ENCODE results near the gene HAPLN2. TPM values are rescaled to one million over a fixed set of nuclear protein-coding genes. Genes with fewer than 3 reads are reported as not detected.

HAPLN2 gene
- total and polyA plus RNA-seq, 7 experiments from 2014 or later = not detected

- ChIA-PET POLR2A (no interaction called here), CTCF (interaction anchor here (0.6 to 1.3 kb wide), 2 partner anchors 43 to 167 kb away, joined by 3 to 6 read pairs; no protein-coding TSS in a partner anchor)
- Histone ChIP-seq H3K4me1 (ENCODE audit: control insufficient read depth in 2 of 2, insufficient read depth in 2 of 2, low read length in 2 of 2) (peaks cover 0 to 18% of the 10 kb centered on the region in 2 donors), H3K27me3 (ENCODE audit: control insufficient read depth in 2 of 2, insufficient read depth in 2 of 2, low read length in 2 of 2) (peaks cover 5 to 6% of the 10 kb centered on the region in 2 donors), H3K4me3 (ENCODE audit: low read length) (no peak overlapping the region), H3K36me3 (ENCODE audit: control insufficient read depth in 2 of 3, insufficient read depth in 3 of 3, low read length in 3 of 3) (no peaks in the 10 kb centered on the region), H3K9me3 (ENCODE audit: control insufficient read depth in 2 of 3, low read length in 3 of 3) (no peaks in the 10 kb centered on the region), H3K27ac (ENCODE audit: low read depth, low read length) (no peak overlapping the region)
- intact Hi-C loops (cut with micrococcal nuclease) = no loop called here
- peaks cover 13 to 30% (median 17%) of the 10 kb centered on the region in 7 donors for H3K4me1 Mint-ChIP-seq
- ATAC-seq (no peak), DNase-seq (no peak)
- peaks cover 0 to 3% (median 0%) of the 10 kb centered on the region in 11 donors for H3K9me3 Mint-ChIP-seq
- no peaks in the 10 kb centered on the region for H3K36me3 Mint-ChIP-seq
- H3K4me3 Mint-ChIP-seq = no peak overlapping the region
- peaks cover 76 to 84% (median 78%) of the 10 kb centered on the region in 5 donors for H3K27me3 Mint-ChIP-seq
- H3K27ac Mint-ChIP-seq = no peak overlapping the region
These were observed 27.6 kb downstream of the HAPLN2 start for GRCh38 chr1:156646738-156647211.

- H3K27me3 ChIP-seq (ENCODE audit: control insufficient read depth in 2 of 2, insufficient read depth in 2 of 2, low read length in 2 of 2) = peaks cover 5 to 6% of the 10 kb centered on the region in 2 donors
These were observed 28.1 kb downstream of the HAPLN2 start for GRCh38 chr1:156647351-156647750.

DNA sequence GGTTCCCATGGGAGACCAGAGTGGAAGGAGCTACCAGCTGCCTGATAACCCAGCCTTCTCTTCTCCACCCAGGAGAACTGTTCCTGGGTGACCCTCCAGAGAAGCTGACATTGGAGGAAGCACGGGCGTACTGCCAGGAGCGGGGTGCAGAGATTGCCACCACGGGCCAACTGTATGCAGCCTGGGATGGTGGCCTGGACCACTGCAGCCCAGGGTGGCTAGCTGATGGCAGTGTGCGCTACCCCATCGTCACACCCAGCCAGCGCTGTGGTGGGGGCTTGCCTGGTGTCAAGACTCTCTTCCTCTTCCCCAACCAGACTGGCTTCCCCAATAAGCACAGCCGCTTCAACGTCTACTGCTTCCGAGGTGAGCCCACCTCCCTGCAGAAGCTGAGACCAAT is 29.3 kb downstream of the HAPLN2 start:
- peaks cover 0 to 4% (median 0%) of the 10 kb centered on the region in 11 donors for H3K9me3 Mint-ChIP-seq
- H3K4me3 Mint-ChIP-seq = no peak overlapping the region
- peaks cover 4 to 22% (median 5%) of the 10 kb centered on the region in 7 donors for H3K4me1 Mint-ChIP-seq
- H3K27me3 Mint-ChIP-seq = peaks cover 75 to 87% (median 79%) of the 10 kb centered on the region in 5 donors
- CTCF ChIA-PET = interaction anchor here (0.7 to 2.0 kb wide), 5 partner anchors 11 to 26 kb away, joined by 3 to 7 read pairs (median 3); no protein-coding TSS in a partner anchor
- ATAC-seq (no peak), DNase-seq (no peak)
- peaks cover 0 to 11% (median 0%) of the 10 kb centered on the region in 5 donors for H3K36me3 Mint-ChIP-seq
- H3K27ac Mint-ChIP-seq = no peak overlapping the region
- POLR2A ChIA-PET = no interaction called here
- H3K27me3 ChIP-seq (ENCODE audit: control insufficient read depth in 2 of 2, insufficient read depth in 2 of 2, low read length in 2 of 2) = peaks cover 0 to 2% of the 10 kb centered on the region in 2 donors
- H3K27ac ChIP-seq (ENCODE audit: low read depth, low read length) = no peak overlapping the region
- H3K4me1 ChIP-seq (ENCODE audit: control insufficient read depth in 2 of 2, insufficient read depth in 2 of 2, low read length in 2 of 2) = peaks cover 0 to 7% of the 10 kb centered on the region in 2 donors
- no peaks in the 10 kb centered on the region for H3K36me3 ChIP-seq (ENCODE audit: control insufficient read depth in 2 of 3, insufficient read depth in 3 of 3, low read length in 3 of 3)
- intact Hi-C loops (cut with micrococcal nuclease) = no loop called here
- H3K4me3 ChIP-seq (ENCODE audit: low read length) = no peak overlapping the region
- no peaks in the 10 kb centered on the region for H3K9me3 ChIP-seq (ENCODE audit: control insufficient read depth in 2 of 3, low read length in 3 of 3)

More at GRCh38 chr1:156647351-156647750, 28.1 kb downstream of the HAPLN2 start:
- H3K27ac Mint-ChIP-seq = no peak overlapping the region
- Histone ChIP-seq H3K27ac (ENCODE audit: low read depth, low read length) (no peak overlapping the region), H3K36me3 (ENCODE audit: control insufficient read depth in 2 of 3, insufficient read depth in 3 of 3, low read length in 3 of 3) (no peaks in the 10 kb centered on the region), H3K4me1 (ENCODE audit: control insufficient read depth in 2 of 2, insufficient read depth in 2 of 2, low read length in 2 of 2) (peaks cover 0 to 13% of the 10 kb centered on the region in 2 donors), H3K4me3 (ENCODE audit: low read length) (no peak overlapping the region), H3K9me3 (ENCODE audit: control insufficient read depth in 2 of 3, low read length in 3 of 3) (no peaks in the 10 kb centered on the region)
- ChIA-PET POLR2A (no interaction called here), CTCF (interaction anchor here (0.6 to 1.3 kb wide), 2 partner anchors 42 to 167 kb away, joined by 3 to 6 read pairs; no protein-coding TSS in a partner anchor)
- DNase-seq (no peak), ATAC-seq (no peak)
- peaks cover 0 to 4% (median 0%) of the 10 kb centered on the region in 5 donors for H3K36me3 Mint-ChIP-seq
- no peak overlapping the region for H3K4me3 Mint-ChIP-seq
- intact Hi-C loops (cut with micrococcal nuclease) = no loop called here
- H3K9me3 Mint-ChIP-seq = peaks cover 0 to 4% (median 0%) of the 10 kb centered on the region in 11 donors
- peaks cover 12 to 34% (median 15%) of the 10 kb centered on the region in 7 donors for H3K4me1 Mint-ChIP-seq
- peaks cover 80 to 87% (median 80%) of the 10 kb centered on the region in 5 donors for H3K27me3 Mint-ChIP-seq

- Histone ChIP-seq H3K36me3 (ENCODE audit: control insufficient read depth in 2 of 3, insufficient read depth in 3 of 3, low read length in 3 of 3) (no peaks in the 10 kb centered on the region), H3K27me3 (ENCODE audit: control insufficient read depth in 2 of 2, insufficient read depth in 2 of 2, low read length in 2 of 2) (peaks cover 0 to 7% of the 10 kb centered on the region in 2 donors), H3K9me3 (ENCODE audit: control insufficient read depth in 2 of 3, low read length in 3 of 3) (no peaks in the 10 kb centered on the region), H3K4me1 (ENCODE audit: control insufficient read depth in 2 of 2, insufficient read depth in 2 of 2, low read length in 2 of 2) (peaks cover 0 to 2% of the 10 kb centered on the region in 2 donors), H3K27ac (ENCODE audit: low read depth, low read length) (no peak overlapping the region), H3K4me3 (ENCODE audit: low read length) (no peak overlapping the region)
- CTCF ChIA-PET = interaction anchor here (0.7 to 2.0 kb wide), 5 partner anchors 10 to 26 kb away, joined by 3 to 7 read pairs (median 3); no protein-coding TSS in a partner anchor
- intact Hi-C loops (cut with micrococcal nuclease) = no loop called here
- H3K27me3 Mint-ChIP-seq = peaks cover 75 to 87% (median 79%) of the 10 kb centered on the region in 5 donors
- peaks cover 0 to 4% (median 0%) of the 10 kb centered on the region in 11 donors for H3K9me3 Mint-ChIP-seq
- no peak overlapping the region for H3K27ac Mint-ChIP-seq
- DNase-seq = no peak
- H3K4me1 Mint-ChIP-seq = peaks cover 0 to 18% (median under 1%) of the 10 kb centered on the region in 7 donors
- no peak overlapping the region for H3K4me3 Mint-ChIP-seq
- H3K36me3 Mint-ChIP-seq = peaks cover 0 to 11% (median 0%) of the 10 kb centered on the region in 5 donors
- POLR2A ChIA-PET = no interaction called here
- no peak for ATAC-seq
These were observed 29.7 kb downstream of the HAPLN2 start for GRCh38 chr1:156648951-156649350.

DNA sequence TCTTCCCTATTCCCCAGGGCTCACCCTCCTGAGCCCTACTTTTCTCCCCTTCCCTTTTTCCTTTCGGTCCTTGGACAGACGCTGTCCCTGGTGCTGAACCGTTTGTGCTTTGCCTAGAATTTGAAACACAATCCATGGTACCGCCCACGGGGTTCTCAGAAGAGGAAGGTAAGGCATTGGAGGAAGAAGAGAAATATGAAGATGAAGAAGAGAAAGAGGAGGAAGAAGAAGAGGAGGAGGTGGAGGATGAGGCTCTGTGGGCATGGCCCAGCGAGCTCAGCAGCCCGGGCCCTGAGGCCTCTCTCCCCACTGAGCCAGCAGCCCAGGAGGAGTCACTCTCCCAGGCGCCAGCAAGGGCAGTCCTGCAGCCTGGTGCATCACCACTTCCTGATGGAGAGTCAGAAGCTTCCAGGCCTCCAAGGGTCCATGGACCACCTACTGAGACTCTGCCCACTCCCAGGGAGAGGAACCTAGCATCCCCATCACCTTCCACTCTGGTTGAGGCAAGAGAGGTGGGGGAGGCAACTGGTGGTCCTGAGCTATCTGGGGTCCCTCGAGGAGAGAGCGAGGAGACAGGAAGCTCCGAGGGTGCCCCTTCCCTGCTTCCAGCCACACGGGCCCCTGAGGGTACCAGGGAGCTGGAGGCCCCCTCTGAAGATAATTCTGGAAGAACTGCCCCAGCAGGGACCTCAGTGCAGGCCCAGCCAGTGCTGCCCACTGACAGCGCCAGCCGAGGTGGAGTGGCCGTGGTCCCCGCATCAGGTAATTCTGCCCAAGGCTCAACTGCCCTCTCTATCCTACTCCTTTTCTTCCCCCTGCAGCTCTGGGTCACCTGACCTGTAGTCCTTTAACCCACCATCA is 33.1 kb downstream of the HAPLN2 start:
- no peak overlapping the region for H3K4me3 ChIP-seq (ENCODE audit: low read length)
- H3K27me3 ChIP-seq (ENCODE audit: control insufficient read depth in 2 of 2, insufficient read depth in 2 of 2, low read length in 2 of 2) = peaks cover 0 to 22% of the 10 kb centered on the region in 2 donors
- no peak for DNase-seq
- peaks cover 77 to 89% (median 83%) of the 10 kb centered on the region in 5 donors for H3K27me3 Mint-ChIP-seq
- no peak overlapping the region for H3K4me3 Mint-ChIP-seq
- peaks cover 4 to 11% of the 10 kb centered on the region in 2 donors for H3K4me1 ChIP-seq (ENCODE audit: control insufficient read depth in 2 of 2, insufficient read depth in 2 of 2, low read length in 2 of 2)
- H3K9me3 ChIP-seq (ENCODE audit: control insufficient read depth in 2 of 3, low read length in 3 of 3) = no peaks in the 10 kb centered on the region
- no peaks in the 10 kb centered on the region for H3K36me3 ChIP-seq (ENCODE audit: control insufficient read depth in 2 of 3, insufficient read depth in 3 of 3, low read length in 3 of 3)
- peaks cover 0 to 11% (median 0%) of the 10 kb centered on the region in 5 donors for H3K36me3 Mint-ChIP-seq
- ATAC-seq = no peak
- H3K4me1 Mint-ChIP-seq = peaks cover 9 to 16% (median 12%) of the 10 kb centered on the region in 7 donors
- H3K27ac Mint-ChIP-seq = no peak overlapping the region
- H3K27ac ChIP-seq (ENCODE audit: low read depth, low read length) = no peak overlapping the region
- ChIA-PET POLR2A (interaction anchor here (0.6 kb wide), 1 partner anchor 193 kb away, joined by 3 read pairs; no protein-coding TSS in a partner anchor), CTCF (interaction anchor here (0.6 to 0.8 kb wide), 2 partner anchors 9 to 26 kb away, joined by 3 read pairs; no protein-coding TSS in a partner anchor)
- H3K9me3 Mint-ChIP-seq = peaks cover 0 to 4% (median 0%) of the 10 kb centered on the region in 11 donors
- intact Hi-C loops (cut with micrococcal nuclease) = no loop called here

GRCh38 chr1:156652992-156653355 is 33.8 kb downstream of the HAPLN2 start:
- H3K36me3 Mint-ChIP-seq = peaks cover 0 to 11% (median 0%) of the 10 kb centered on the region in 5 donors
- peaks cover 0 to 22% of the 10 kb centered on the region in 2 donors for H3K27me3 ChIP-seq (ENCODE audit: control insufficient read depth in 2 of 2, insufficient read depth in 2 of 2, low read length in 2 of 2)
- ChIA-PET CTCF (interaction anchor here (0.6 to 0.8 kb wide), 2 partner anchors 10 to 26 kb away, joined by 3 read pairs; no protein-coding TSS in a partner anchor), POLR2A (interaction anchor here (0.6 kb wide), 2 partner anchors 23 to 193 kb away, joined by 3 read pairs; no protein-coding TSS in a partner anchor)
- H3K4me3 ChIP-seq (ENCODE audit: low read length) = no peak overlapping the region
- no peak for ATAC-seq
- peaks cover 0 to 4% (median 0%) of the 10 kb centered on the region in 11 donors for H3K9me3 Mint-ChIP-seq
- no peak for DNase-seq
- H3K36me3 ChIP-seq (ENCODE audit: control insufficient read depth in 2 of 3, insufficient read depth in 3 of 3, low read length in 3 of 3) = no peaks in the 10 kb centered on the region
- H3K4me1 Mint-ChIP-seq = peaks cover 13 to 22% (median 16%) of the 10 kb centered on the region in 7 donors
- no peaks in the 10 kb centered on the region for H3K9me3 ChIP-seq (ENCODE audit: control insufficient read depth in 2 of 3, low read length in 3 of 3)
- H3K4me3 Mint-ChIP-seq = no peak overlapping the region
- no peak overlapping the region for H3K27ac ChIP-seq (ENCODE audit: low read depth, low read length)
- no peak overlapping the region for H3K27ac Mint-ChIP-seq
- H3K4me1 ChIP-seq (ENCODE audit: control insufficient read depth in 2 of 2, insufficient read depth in 2 of 2, low read length in 2 of 2) = peaks cover 4 to 17% of the 10 kb centered on the region in 2 donors
- peaks cover 77 to 87% (median 83%) of the 10 kb centered on the region in 5 donors for H3K27me3 Mint-ChIP-seq
- intact Hi-C loops (cut with micrococcal nuclease) = no loop called here
